Mesenteric fat pad (tissue), 1 donor: ENCODE results near the gene ANKRD11. TPM values are rescaled to one million over a fixed set of nuclear protein-coding genes. Genes with fewer than 3 reads are reported as not detected.
"Not testable (repeated sequence)": the region's sequence is repeated elsewhere in the genome, so short reads cannot be mapped to it uniquely, and the experiment has no call there.

ENCODE experiments used
- DNase-seq: peaks from one replicate; pipeline ENCODE4 v3.0.0-alpha.2; 2020; ENCODE audit warnings: low spot score
- total RNA-seq: library from RNA; stranded (reverse); fragmentation: NEBNext Ultra II Directional; extraction: Animal tissue kit (Norgen Biotek cat#: 25700); gene quantifications from one replicate; pipeline ENCODE4 v1.2.1, GENCODE V29; 2021
- donor health status: DM: yes; HTN: yes; CAD: no.

ANKRD11 gene
- total RNA-seq, 1 donor from 2014 or later = 120 TPM

- DNase-seq = no peak
Observed at GRCh38 chr16:89368604-89369249, 121.6 kb downstream of the ANKRD11 start.

- DNase-seq = no peak
Observed at GRCh38 chr16:89367538-89367915, 122.8 kb downstream of the ANKRD11 start.

- no peak for DNase-seq
Observed at GRCh38 chr16:89366561-89367537, 123.5 kb downstream of the ANKRD11 start.

GRCh38 chr16:89365996-89366395 lies 124.4 kb downstream of the ANKRD11 start:
- DNase-seq = no peak

GRCh38 chr16:89365044-89365467 lies 125.3 kb downstream of the ANKRD11 start:
- DNase-seq = no peak

- no peak for DNase-seq
Observed at GRCh38 chr16:89364606-89365005, 125.8 kb downstream of the ANKRD11 start.

GRCh38 chr16:89363621-89364393 lies 126.6 kb downstream of the ANKRD11 start:
- DNase-seq = no peak

GRCh38 chr16:89362540-89363223 lies 127.7 kb downstream of the ANKRD11 start:
- DNase-seq = not testable (repeated sequence)

GRCh38 chr16:89361751-89362539 lies 128.4 kb downstream of the ANKRD11 start:
- no peak for DNase-seq

GRCh38 chr16:89360760-89361435 lies 129.5 kb downstream of the ANKRD11 start:
- DNase-seq = no peak

GRCh38 chr16:89359264-89360147 lies 130.9 kb downstream of the ANKRD11 start:
- no peak for DNase-seq

GRCh38 chr16:89358030-89359005 lies 132.0 kb downstream of the ANKRD11 start:
- no peak for DNase-seq

GRCh38 chr16:89357055-89357816 lies 133.1 kb downstream of the ANKRD11 start:
- DNase-seq = no peak

GRCh38 chr16:89355686-89356085 lies 134.7 kb downstream of the ANKRD11 start:
- DNase-seq = no peak

- DNase-seq = no peak
Observed at GRCh38 chr16:89355007-89355406, 135.4 kb downstream of the ANKRD11 start.

- no peak for DNase-seq
Observed at GRCh38 chr16:89354325-89354724, 136.0 kb downstream of the ANKRD11 start.
